ENCODE measurements around the gene CUEDC2. TPM values are rescaled to one million over a fixed set of nuclear protein-coding genes. Genes with fewer than 3 reads are reported as not detected.

CUEDC2 gene
- total RNA-seq, 1 donor from 2014 or later, result 41.2 TPM

DNA sequence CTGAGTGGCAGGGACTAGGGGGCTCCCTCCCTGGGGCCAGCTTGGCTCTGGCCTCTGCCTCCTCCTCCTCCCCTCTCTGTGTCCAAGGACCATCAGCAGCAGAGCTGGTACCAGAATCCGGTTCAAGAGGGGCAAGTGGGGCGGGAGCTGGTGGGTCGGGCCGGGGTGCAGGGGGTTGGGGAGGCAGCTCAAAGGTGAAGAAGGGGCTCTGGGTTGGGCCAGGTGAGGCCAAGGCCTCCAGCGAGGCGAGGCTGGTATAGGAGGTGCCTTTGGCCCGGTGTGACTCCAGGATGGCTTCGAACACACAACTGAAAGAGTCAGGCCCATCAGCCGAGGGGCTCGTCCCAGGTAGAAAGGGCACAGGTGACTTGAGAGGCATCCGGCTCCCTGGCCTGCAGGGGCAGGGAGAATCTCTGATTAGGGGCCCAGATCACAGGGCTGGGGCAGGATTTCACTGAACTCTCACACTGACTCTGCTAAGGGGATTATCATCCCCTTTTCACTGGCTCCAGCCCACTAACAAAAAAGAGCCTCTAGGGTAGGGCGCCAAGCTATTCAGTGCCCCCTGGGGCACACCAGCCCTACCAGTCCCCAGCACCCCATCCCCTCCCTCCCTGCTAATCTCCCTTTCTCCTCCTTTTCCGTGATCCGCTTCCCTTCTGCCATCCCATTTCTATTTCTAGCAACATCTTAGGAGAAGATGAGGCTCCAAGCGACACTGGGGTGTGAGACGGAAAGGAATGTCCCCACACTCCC is 18.4 kb downstream of the CUEDC2 start:
- Histone ChIP-seq H3K27ac (no peak overlapping the region), H3K27me3 (ENCODE audit: low read depth) (peaks cover 86% of the 10 kb centered on the region), H3K9me3 (no peaks in the 10 kb centered on the region), H3K4me3 (no peak overlapping the region), H3K4me1 (peaks cover 16% of the 10 kb centered on the region), H3K36me3 (no peaks in the 10 kb centered on the region)
- DNase-seq, result no peak
- ATAC-seq, result no peak
- TF ChIP-seq, protein P1, sequence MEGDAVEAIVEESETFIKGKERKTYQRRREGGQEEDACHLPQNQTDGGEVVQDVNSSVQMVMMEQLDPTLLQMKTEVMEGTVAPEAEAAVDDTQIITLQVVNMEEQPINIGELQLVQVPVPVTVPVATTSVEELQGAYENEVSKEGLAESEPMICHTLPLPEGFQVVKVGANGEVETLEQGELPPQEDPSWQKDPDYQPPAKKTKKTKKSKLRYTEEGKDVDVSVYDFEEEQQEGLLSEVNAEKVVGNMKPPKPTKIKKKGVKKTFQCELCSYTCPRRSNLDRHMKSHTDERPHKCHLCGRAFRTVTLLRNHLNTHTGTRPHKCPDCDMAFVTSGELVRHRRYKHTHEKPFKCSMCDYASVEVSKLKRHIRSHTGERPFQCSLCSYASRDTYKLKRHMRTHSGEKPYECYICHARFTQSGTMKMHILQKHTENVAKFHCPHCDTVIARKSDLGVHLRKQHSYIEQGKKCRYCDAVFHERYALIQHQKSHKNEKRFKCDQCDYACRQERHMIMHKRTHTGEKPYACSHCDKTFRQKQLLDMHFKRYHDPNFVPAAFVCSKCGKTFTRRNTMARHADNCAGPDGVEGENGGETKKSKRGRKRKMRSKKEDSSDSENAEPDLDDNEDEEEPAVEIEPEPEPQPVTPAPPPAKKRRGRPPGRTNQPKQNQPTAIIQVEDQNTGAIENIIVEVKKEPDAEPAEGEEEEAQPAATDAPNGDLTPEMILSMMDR (IDR thresholded peaks at IDR 0.05), result no peak
- intact Hi-C loops (cut with DNase I), result no loop called here

DNA sequence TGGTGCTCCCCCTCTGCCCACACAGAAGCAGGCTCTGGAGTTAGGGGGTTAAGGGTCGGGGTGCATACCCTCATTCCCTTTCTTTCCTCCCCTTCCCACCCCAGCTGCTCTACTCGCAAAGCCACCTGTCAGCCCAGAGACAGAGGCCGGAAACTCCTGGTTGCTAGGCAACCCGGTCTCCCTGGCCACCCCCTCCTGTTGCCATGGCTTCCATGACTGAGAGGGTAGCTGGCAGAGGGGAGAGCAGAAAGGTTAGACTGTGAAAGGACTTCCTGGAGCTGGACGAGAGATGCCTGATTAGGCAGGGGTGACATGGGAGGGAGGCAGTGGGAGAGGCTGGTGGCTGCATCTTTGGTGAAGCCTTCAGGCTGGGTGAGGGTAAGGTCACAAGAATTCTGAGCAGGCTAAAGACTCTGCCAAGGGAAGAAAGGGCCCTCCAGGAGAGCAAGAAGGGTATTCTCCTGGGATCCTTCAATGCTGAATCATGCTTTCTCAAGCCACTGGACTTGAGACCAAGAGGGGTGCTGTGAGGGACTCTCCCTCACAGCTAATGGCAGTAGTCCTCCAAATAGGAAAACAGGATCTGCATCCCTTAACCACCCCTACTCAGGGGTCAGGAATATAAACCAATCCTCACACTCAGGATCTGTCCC is 19.2 kb downstream of the CUEDC2 start:
- H3K4me3 ChIP-seq, result no peak overlapping the region
- no peak overlapping the region for H3K27ac ChIP-seq
- intact Hi-C loops (cut with DNase I), result no loop called here
- no peak for DNase-seq
- no peak for ATAC-seq
- H3K27me3 ChIP-seq (ENCODE audit: low read depth), result peaks cover 86% of the 10 kb centered on the region
- H3K36me3 ChIP-seq, result no peaks in the 10 kb centered on the region
- peaks cover 12% of the 10 kb centered on the region for H3K4me1 ChIP-seq
- H3K9me3 ChIP-seq, result no peaks in the 10 kb centered on the region
- TF ChIP-seq, protein P1 (IDR thresholded peaks at IDR 0.05), result no peak

- TF ChIP-seq, protein P1 (IDR thresholded peaks at IDR 0.05), result no peak
- Histone ChIP-seq H3K4me1 (peaks cover 12% of the 10 kb centered on the region), H3K4me3 (no peak overlapping the region), H3K36me3 (no peaks in the 10 kb centered on the region), H3K27me3 (ENCODE audit: low read depth) (peaks cover 87% of the 10 kb centered on the region), H3K9me3 (no peaks in the 10 kb centered on the region), H3K27ac (no peak overlapping the region)
- ATAC-seq, result no peak
- no peak for DNase-seq
- intact Hi-C loops (cut with DNase I), result no loop called here
These were observed 20.1 kb downstream of the CUEDC2 start for GRCh38 chr10:102412293-102412692.

DNA sequence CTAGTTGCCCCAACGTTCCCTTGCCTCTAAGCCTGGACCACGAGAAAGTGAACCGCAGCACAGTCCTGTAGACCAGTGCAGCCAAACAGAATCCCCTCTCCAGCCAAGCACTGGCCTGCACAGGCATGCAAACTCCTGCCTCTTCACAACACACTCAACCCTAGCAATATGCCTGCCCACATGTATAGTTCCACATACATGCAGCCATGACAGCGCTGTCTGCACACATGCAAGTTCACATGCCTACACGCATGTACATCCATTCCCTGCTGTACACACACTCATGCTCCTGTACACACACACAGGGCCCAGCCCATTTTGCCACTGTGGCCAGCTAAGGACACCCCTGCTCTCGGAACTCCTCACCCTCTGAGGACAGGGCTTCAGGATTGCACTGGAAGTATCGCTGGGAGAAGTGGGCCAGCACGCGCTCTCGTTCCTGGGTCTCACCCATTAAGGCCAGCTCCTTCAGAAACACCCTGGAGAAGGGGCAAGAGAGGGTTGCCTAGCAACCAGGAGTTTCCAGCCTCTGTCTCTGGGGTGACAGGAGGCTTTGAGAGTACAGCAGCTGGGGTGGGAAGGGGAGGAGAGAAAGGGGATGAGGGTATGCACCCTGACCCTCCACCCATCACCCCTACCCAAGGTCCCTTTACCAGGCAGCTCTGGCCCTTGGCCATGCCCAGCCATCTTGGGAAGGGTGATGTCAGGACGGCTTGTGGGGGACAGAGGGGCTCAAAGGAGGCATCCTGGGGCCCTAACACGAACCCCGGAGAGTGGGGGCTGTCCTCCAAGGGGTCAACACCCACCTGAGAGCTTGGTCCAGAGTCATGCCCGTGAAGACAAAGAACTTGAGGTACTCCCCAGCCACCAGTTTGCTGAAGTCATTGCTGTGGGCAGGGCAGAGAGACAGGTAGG is 20.8 kb downstream of the CUEDC2 start:
- ATAC-seq (no peak), DNase-seq (no peak)
- intact Hi-C loops (cut with DNase I), result no loop called here
- H3K27ac ChIP-seq, result no peak overlapping the region
- H3K4me1 ChIP-seq, result peaks cover 12% of the 10 kb centered on the region
- TF ChIP-seq, protein P1 (IDR thresholded peaks at IDR 0.05), result no peak
- no peaks in the 10 kb centered on the region for H3K9me3 ChIP-seq
- peaks cover 82% of the 10 kb centered on the region for H3K27me3 ChIP-seq (ENCODE audit: low read depth)
- H3K4me3 ChIP-seq, result no peak overlapping the region
- no peaks in the 10 kb centered on the region for H3K36me3 ChIP-seq

- peaks cover 73% of the 10 kb centered on the region for H3K27me3 ChIP-seq (ENCODE audit: low read depth)
- peak overlapping the region; percentile 20 for H3K4me3 ChIP-seq
- ATAC-seq, result no peak
These were observed 21.8 kb downstream of the CUEDC2 start for GRCh38 chr10:102410429-102411073.

More at GRCh38 chr10:102410429-102411073, 21.8 kb downstream of the CUEDC2 start:
- peaks cover 12% of the 10 kb centered on the region for H3K4me1 ChIP-seq
- peak; percentile 43 for DNase-seq
- no peaks in the 10 kb centered on the region for H3K9me3 ChIP-seq
- no peaks in the 10 kb centered on the region for H3K36me3 ChIP-seq
- TF ChIP-seq, protein P1 (IDR thresholded peaks at IDR 0.05), result no peak
- intact Hi-C loops (cut with DNase I), result no loop called here
- H3K27ac ChIP-seq, result no peak overlapping the region
